NCI-H510A (cell line): ENCODE measurements around the gene SAMD4A.

Experiments
- DNase-seq: peaks from one replicate; lab custom pipeline; 2025; lab: John Stamatoyannopoulos, UW

SAMD4A gene

DNA sequence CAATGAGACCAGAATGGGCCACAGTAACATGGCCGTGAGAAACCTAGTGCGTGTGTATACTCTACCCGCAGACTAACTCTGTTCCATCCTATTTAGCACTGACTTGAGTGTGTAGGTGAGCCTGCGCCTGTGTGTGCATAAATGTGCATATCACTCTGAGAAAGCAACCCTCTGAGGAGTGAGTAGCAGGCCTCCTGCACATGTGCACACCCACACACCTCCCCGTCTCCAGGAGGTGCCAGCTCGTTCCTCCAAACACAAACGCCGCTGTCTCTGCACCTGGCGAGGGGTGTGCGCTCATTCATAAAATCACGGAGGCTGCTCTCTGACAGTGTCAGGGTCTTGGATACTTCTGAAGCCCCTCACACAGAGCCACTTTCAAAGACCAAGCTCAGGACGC lies 196.8 kb downstream of the SAMD4A start:
- DNase-seq, result no peak

DNA sequence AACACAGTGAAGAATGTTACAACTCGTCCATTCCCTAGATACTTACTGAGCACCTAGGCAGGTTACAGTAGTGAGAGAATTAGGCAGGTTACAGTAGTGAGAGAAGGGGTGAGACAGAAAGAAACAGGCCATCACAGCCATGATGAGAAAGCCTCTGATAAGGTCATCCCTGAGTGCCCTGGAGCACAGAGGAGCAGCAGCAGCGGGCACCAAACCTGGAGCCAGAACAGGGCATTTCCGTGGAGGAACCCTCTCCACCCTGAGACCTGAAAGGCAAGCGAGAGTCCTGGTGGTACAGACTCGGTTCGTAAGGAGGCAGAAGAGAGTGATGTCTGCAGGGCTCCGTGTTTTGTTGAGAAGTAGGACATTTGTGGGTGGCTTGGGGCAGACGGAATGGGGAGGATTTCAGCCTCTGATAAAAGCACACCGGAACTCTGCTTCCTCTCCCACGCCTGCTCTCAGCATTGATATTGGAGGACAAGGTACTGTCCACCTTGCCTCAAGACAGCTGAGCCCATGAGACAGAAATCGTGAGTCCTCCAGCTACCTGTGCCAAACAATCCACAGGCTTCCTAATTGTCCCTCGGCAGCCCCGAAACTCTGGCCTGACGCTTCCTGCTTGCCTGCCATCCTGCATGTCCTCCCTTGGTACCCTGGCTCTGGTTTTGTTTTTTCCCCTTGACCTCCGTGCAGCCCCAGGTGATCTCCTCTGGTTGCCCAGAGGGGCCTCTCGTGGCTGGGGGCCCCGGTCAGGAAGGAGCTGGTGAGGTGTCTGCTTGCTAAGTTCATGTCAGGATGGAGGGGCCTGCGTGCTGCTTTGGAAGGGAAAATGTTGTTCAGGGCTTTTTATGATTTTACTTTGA lies 199.6 kb downstream of the SAMD4A start:
- no peak for DNase-seq

DNA sequence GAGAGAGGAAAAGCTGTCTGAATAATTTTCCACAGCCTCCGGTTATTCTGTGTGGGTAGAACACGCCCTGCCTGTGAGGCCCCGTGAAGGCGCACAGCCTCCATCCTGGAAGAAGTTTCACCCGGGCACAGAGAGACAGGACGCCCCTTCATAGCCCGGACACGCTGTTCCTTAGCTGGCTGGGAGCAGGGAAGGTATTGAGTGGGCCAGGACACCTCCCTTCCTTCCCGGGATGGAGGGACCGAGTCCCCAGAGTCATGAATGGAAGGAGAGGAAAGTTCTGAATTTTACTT lies 200.2 kb downstream of the SAMD4A start:
- DNase-seq, result no peak

DNA sequence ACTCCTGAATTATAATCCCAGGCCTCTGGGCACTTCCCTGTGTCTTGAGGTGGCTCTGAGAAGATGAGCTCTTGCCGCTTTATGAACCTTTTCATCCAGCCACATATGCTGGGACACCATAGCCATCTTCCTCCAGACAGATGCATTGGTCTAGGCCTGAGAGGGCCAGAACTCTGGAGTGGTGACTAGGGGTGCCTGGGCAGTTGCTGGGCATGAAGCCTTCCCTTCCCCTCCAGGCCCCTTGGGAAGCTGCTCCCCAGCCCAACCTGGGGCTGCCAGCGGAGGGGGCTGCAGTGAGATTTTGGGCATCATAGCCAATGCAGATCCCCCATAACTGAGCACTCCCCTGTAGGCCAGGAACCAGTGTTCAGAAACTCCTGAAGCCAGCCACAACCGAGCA lies 200.5 kb downstream of the SAMD4A start:
- DNase-seq, result no peak

DNA sequence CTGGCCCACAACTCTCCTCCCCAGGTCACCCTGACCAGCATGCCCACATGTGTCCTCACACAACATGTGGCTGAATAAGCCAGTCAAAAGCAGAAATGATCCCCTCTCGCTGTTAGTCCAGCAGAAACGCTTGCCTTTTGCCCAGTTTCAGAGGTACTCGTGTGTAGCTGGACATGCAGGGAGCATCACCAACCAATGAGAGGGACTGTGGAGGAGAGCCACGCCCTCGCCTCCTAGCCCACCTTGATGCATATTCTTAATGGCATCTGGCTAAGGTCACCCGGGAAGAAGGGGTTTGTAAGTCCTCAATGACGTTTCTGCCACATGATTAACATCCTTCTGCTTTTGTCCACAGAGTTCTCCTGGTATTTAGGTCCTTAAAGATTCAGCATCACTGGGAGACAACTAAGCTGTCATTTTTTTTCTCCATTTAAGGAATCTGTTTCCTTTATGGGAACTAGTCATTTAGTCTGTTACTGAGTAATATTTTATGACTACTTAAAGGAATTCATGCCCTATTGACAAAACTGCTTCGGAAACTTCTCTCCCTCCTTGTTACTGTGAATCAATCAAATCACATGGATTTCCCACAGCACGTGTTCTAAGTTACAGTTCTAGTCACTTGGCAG lies 201.7 kb downstream of the SAMD4A start:
- no peak for DNase-seq

DNA sequence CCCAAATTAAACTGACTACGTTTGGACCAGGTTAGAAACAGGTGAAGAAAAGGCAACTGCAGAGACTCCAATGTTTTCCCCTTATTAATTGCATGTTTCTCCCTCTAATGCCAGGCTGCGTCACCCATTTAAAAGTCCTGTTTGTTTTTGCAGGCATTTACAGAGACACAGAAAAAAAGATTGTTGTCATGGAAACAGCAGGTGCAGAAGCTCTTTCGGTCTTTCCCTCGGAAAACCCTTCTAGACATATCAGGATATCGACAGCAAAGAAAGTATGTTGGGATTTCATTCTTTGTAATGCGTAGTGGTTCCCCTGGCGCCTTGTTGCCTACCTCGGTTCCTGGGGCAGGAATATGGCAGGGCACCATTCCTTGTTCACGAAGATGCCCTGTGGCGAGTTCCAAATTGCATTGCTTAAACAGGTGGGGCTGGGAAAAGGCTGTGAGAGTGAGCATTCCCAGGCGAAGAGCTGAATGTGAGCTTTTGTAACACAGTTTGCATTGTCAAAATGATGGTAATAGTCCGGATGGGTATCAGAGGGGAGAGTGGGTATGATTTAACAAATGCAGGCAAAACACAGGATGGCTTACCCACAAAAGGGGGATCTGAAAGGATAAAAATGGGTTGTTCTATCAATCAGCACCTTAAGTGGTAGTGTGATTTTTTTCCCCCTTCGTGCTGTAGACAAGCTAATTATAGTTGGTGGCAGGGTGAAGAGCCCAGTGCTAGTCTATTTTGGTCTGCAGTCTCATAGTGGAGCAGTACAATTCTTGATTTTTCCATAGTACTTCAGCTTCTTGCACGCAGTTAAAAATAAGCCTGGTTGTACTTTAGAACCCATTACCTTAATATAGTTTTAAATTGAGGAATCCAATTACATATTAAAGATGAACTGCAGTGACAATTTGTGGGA lies 203.3 kb downstream of the SAMD4A start:
- no peak for DNase-seq

DNA sequence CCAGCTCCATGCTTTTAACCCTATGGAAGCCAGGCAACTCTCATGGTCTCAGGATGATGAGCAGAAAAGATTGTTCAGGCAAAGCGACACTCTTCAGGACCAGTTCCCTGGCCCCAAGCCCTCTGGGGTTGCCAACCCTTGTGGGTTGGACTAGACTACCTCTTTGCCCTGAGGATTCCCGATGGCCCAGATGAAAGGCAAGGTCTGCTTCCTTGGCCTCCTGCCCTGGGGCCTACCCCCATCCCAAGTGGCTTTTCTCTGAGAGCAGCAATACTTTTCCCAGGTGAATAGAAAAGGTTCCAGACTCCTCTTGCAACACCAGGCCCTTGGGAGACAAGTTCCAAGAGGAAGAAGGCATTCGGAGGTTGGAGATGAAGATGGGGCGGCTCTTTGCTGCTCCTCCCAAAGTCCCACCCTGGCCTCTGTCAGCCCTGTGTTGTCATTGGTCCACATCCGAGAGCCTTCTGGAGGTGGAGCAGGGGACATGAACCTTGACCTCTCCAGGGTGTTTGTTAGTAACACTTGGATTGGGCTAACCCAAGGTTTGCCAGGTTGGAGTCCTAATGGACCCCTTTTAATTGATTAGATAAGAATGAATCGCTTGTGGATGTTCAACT lies 204.6 kb downstream of the SAMD4A start:
- DNase-seq, result no peak

DNA sequence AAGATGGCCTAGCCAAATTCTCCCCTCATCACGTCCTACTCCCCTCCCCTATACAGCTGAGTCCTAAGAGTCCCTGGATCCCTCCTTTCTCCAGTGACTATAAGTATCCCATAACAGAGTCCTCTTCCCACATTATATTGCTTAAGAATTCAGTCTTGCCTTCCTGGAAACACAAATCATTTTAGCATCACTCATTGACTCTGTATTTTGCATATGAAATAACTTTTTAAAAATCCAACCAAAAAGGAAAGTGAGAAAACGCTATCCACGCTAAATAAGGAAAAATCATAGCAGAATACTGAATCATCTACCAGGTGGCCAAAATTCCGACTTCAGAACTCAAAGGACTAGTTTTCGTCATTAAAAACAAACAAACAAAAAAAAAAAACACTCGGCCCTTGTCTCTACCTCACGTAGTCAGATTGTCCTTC lies 205.5 kb downstream of the SAMD4A start:
- DNase-seq, result no peak

DNA sequence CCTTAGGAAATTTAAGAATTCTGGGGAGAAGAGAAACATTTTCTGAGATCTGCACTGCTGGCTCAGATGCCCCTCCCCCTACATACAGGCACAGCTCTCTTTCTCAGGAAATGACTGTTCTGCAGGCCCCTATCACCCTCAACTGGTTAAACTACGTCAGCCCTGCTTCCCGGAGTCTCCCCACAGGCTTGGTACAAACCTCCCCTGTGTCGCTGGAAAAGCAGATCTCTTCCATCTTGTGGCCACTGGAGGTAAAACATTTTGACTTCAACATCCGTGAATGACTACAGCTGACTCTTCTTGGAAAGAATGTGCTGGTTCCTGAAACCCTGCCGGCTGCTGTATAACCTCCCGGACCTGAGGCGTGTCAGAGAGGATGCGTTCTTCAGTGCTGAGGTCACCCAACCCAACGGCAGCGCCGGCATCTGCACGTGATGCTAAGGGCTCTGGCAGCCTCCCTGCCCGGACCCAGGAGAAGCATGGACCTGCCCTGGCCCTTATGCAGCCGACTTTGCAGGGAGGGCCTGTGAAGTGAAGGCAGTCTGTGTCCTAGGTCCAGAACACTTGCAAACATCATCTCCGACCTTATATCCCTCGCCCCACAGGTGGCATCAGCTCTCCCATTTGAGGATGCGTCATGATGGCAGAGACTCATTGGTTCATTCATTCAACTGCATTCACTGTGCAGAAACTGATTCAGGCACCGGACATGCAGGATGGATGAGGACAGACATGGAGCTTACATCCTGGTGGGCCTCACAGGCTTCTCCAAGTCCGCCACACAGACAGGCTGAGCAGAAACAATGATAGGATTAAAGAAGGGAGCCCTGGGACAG lies 206.5 kb downstream of the SAMD4A start:
- peak; percentile 70 for DNase-seq

DNA sequence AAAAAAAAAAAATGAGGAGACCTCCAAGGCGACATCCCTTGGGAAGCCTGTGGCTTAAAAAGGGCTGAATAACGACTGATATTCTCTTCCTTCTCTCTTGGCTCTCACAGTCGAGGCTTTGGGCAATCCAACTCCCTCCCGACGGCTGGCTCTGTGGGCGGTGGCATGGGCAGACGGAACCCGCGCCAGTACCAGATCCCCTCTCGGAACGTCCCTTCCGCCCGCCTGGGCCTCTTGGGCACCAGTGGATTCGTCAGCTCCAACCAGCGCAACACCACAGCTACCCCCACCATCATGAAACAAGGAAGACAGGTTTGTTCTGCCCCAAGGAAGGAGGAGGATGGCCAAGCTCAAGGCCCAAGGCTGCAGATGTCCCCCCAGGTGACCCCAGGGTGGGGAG lies 207.9 kb downstream of the SAMD4A start:
- no peak for DNase-seq

DNA sequence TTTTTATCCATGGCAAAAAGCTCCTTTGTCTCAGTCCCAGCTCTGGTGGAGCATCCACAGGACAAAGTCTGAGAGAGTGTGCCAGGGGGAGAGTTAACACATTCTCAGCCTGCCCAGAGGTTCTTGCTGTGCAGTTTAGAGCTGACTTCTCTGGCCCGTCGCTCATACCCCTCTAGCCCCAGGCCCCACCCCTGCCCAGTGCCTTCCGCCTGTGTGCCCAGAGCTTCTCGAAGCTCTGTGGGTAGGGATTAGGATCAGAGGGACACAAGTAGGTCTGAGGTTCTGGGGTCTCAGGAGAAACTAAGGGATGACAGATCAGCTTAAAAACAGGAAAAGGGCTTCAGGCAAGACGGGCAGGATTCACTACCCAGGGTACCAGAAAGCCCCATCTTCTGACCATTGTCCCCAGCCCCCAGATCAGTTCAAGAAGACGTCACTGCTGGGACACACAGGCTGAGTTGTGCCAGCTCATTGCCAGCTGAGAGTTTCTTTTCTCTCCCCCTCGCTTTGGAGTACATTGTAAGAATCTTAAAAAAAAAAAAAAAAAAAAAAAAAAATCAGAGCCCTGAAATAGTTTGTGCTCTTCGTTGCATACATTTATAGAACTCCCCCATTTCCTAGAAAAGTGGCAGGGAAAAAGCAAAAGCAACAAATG lies 208.7 kb downstream of the SAMD4A start:
- no peak for DNase-seq

DNA sequence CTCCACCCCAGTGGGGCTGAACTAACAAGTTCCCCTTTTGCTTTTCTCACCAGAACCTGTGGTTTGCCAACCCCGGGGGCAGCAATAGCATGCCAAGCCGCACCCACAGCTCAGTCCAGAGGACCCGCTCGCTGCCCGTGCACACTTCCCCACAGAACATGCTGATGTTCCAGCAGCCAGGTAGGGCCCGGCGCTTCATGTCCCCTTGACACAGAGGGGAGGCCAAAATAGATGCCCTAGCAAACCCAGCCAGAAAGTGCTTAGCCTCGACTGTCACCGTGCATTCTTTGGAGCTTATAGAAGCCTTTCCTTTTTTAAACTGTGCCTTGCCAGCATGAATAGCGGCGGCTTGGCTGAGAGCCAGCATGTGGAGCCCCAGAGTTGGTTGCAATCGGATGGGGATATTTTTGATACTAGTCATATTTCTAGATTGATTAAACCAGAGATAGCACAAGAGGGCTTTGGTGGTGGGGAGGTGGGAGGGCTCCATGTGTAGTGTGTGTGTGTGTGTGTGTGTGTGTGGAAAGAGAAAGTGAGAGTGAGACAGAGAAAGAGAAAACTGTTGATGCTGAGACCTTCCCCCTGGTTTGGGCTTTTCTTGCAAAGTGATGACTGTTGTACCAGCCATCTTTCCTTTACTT lies 209.6 kb downstream of the SAMD4A start:
- no peak for DNase-seq

DNA sequence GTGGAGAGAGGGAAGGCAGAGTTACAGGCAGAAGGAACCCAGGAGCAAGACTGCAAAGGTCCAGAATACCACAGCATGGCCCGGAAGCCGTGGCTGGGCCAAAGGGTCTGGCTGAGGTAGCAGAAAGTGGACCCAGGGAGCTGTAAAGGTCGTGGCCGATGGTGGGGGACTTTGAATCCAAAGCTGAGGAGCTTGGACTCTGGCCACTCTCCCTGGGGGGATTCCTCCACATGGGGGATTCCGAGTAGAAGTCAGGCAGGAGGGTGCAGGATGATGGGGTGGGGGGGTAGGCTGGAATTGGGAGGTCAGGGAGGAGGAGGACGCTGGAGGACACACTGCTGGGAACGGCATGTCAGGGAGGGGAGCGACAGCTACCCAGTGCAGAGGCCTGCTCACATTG lies 210.5 kb downstream of the SAMD4A start:
- no peak for DNase-seq

DNA sequence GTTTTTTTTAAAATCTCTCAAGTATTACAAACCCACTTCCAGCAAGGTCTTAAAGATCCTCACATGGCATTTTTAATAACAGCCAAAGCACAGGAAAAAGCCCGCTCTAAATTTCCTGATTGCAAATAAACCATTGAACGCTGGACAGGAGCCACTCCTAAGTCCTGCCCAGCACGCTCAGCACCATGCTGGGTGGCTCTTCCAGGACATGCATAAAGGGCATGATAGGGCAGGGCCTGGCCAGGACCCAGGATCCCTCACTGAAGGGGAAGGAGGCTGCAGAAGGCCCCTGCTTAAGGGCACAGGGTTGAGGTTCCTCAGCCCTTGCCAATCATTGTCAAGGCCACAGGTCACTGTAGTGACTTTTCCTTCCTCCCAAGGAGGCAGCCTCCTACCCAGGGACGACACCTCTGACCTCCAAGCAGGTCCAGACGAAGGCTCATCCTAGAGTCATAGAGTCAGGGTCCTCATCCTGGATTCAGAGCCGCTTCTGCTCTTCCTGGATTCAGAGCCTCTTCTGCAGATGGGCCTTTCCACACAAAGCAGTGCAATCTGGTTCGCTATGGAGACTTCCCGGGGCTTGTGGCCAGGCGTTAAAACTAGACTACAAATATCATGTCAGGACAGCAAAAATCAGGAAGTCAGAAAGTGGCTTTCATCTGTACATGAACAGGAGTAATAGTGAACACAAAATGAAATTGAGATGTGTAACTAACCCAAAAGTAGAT lies 211.9 kb downstream of the SAMD4A start:
- no peak for DNase-seq

DNA sequence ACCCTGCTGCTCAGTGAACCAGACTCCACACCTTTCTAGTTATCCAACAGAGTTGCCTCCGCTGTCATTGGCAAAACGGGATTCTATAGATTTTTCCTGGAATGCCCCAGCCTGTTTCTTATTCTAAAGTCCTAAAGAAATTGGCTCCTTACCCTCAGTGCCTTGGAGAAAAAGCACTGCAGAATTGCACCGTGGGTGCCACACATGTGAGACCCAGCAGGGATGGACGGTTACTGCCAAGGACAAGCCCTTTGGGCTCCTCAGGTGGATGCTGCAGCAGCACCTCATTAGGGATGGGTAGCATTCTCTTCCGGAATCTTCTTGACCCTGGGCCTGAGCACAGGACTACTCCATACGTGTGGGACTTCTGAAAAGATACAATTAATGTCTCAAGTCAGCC lies 214.2 kb downstream of the SAMD4A start:
- no peak for DNase-seq

DNA sequence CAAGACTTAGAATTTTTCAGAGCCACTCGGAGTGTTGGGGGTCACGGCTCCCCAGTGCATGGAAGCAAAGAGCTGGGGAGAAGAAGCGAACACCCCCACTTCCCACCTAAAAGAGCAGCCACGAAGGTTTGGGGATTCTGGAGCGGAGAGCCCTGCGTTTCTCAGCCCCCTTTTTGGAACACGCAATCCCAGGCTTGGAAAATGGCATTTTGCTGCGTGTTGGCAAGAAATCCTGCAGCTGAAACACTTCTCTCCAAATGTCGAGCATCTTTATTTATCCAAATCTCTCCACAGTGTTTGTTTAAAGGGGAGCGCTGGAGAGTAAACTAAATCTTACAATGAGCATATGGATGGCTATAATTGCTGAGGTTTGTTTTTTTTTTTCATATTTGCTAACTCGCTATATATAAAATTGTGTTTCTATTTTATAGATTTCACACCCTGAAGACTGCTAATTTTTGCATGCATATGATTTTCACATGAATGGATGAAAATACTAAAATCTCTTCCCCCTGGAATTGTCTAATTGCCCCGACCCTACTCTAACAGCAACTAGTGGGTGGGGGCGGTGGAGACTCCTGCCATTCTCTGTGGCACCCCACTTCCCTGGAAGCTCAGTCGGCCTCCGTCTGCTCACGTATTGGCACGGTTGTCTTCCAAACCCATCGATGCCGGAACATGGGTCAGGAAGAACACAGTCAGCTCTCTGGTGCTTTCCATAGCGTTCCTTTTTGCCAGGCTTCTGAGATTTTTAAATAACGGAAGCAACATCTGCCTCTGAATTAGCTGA lies 215.2 kb downstream of the SAMD4A start:
- no peak for DNase-seq

DNA sequence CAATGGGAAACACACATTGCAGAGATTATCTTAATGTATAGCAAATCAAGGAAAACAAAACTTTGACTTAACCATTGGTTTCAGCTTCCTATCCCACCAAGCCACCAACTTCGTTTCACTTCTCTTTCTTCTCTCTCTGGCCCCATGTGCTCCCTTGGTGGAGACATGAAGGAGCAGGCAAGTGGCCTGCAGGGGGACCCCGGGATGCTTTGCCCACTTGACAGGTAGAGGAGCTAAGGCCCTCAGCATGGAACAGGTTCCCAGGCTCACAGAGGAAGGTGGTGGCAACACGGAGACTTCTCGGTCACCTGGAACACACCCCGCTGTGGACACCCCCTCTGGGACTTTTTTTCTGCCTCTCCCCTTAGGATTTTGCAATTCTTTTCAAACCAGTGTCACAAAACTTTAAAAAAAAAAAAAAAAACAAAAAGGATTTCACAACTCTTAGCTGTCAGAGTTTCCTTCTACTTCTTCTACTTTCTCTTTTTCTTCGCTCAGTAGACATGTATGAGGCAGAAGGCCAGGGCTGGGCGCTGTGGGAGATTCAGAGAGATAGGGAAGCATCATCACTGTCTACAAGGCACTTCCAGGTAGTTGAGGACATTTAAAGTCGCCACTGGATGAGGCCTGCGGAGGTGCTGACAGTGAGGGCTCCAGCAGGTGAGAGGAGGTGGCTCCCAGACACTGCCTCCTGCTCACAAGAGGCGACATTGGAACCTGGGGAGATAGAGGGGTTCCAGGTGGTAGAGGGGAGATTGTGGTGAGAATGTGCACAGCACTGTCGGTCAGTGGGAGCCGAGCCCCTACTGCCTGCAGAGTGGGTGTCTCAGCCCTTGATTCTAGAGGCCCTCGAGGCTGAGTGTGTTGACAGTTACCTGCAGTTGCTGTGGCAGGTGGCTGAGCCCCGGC lies 216.1 kb downstream of the SAMD4A start:
- no peak for DNase-seq

DNA sequence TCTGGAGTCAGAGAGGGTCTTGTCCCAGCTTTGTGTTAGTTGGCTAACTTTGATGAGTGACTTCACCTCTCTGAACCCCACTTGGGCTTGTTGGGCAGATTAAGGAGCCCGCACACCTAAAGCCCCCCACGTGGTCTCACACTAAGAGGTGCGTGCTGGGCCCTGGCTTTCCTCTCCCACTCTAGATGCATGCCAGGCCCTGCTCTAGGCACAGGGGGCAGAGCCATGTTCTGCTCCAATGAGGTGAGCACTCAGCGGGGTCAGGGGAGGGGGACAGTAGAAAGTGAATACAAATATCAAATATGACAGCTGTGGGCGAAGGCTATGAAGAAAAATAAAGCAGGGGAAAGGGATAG lies 216.7 kb downstream of the SAMD4A start:
- no peak for DNase-seq
